AG04449 (cell line): ENCODE data around the gene GCNT4.

Experiments used
- CTCF ChIA-PET: fragments of 350-600 bp; formaldehyde crosslinking; extraction: SDS; loops from one replicate; lab custom pipeline; 2021; ENCODE audit warnings: antibody characterized with exemption; lab: Yijun Ruan, JAX
- POLR2A ChIA-PET: fragments of 400-600, 350-600 bp; formaldehyde crosslinking; extraction: SDS; loops from one replicate; lab custom pipeline; 2020; ENCODE audit warnings: antibody characterized with exemption, inconsistent platforms; lab: Yijun Ruan, JAX
- DNase-seq: peaks from one replicate; pipeline ENCODE4 v3.0.0-alpha.2; 2010; ENCODE audit warnings: low read depth, low spot score
- H3K4me3 ChIP-seq: 2 replicates; pipeline ENCODE4 v1.5.1; 2011; ENCODE audit warnings: low read depth, mild to moderate bottlenecking, control low read depth, low read length
- TF ChIP-seq, protein P1 (sequence below): IDR thresholded peaks from one replicate; pipeline ENCODE4 v1.5.1; 2011; ENCODE audit warnings: mild to moderate bottlenecking, moderate library complexity, low read length, control low read depth, inconsistent platforms; ENCODE audit not compliant: insufficient read depth; ENCODE audit errors: missing control alignments

Gene GCNT4

DNA sequence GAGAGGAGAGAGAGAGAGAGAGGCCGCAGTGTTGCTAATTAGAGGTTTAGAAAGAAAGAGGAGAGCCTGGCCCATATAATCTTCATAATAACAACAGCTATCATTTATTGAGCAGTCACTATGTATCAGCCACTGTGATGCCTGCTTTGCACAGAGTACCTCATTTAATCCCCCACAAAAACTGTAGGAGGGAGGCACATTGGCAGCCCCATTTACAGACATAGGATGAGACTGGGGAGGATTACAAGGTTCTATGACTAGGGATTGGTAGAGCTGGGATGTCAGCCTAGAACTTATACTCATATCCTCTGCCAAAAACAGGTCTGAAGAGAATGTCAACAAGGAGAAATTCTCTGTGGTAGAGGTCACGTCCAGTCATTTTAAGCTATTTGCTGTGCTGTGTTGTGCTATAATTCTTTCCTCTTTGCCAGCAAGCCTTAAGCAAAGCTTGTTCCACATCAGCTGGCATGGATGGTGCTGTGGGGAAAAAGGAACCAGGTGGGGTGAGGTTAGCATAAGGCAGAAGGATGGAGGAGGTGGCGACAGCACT, 6.7 kb upstream of the GCNT4 start:
- POLR2A ChIA-PET = no interaction called here
- TF ChIP-seq, protein P1, sequence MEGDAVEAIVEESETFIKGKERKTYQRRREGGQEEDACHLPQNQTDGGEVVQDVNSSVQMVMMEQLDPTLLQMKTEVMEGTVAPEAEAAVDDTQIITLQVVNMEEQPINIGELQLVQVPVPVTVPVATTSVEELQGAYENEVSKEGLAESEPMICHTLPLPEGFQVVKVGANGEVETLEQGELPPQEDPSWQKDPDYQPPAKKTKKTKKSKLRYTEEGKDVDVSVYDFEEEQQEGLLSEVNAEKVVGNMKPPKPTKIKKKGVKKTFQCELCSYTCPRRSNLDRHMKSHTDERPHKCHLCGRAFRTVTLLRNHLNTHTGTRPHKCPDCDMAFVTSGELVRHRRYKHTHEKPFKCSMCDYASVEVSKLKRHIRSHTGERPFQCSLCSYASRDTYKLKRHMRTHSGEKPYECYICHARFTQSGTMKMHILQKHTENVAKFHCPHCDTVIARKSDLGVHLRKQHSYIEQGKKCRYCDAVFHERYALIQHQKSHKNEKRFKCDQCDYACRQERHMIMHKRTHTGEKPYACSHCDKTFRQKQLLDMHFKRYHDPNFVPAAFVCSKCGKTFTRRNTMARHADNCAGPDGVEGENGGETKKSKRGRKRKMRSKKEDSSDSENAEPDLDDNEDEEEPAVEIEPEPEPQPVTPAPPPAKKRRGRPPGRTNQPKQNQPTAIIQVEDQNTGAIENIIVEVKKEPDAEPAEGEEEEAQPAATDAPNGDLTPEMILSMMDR = no peak
- no peak for DNase-seq
- H3K4me3 ChIP-seq = no peak overlapping the region
- CTCF ChIA-PET = interaction anchor here (0.9 to 2.6 kb wide), 4 partner anchors 9 to 178 kb away, joined by 3 to 10 read pairs (median 4); no protein-coding TSS in a partner anchor

DNA sequence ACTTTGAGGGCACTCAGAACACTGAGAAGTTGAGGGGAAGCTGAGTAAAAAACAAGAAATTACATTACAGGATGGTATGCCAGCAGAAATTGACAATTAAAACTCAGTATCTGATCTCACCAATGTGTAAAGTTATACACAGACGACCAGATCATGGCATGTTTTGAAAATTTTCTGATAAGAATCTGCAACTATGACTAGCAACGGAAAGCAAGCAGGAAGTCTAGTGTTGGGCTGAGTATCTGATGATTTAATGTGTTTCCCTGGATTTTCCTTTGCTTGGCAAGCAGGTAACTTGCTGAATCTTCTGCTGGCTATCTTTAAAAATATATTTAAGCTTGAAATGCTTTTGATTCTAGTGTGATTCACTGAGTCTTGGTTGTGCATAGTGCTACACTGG, 5.2 kb upstream of the GCNT4 start:
- CTCF ChIA-PET = interaction anchor here (1.1 to 1.2 kb wide), 2 partner anchors 10 to 179 kb away, joined by 4 read pairs; no protein-coding TSS in a partner anchor
- TF ChIP-seq, protein P1 = no peak
- H3K4me3 ChIP-seq = no peak overlapping the region
- POLR2A ChIA-PET = no interaction called here
- no peak for DNase-seq

DNA sequence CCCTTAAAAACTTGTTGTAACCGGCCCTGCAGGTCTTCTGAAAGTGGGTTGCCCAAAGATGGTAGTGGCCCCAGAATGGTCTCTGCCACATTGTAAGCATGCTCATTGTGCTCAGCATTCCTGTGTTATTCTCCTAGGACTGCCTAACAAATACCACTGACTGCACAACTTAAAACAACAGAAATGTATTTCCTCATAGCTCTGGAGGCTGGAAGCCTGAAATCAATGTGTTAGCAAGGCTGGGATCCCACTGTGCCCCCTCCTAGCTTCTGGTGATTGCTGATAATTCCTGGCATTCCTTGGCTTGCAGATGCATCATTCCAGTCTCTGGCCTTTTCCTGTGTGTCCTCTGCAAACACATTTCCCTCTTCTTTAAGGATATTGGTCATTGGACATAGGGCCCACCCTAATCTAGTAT, 3.4 kb upstream of the GCNT4 start:
- POLR2A ChIA-PET = no interaction called here
- no peak overlapping the region for H3K4me3 ChIP-seq
- DNase-seq = peak; percentile 81
- CTCF ChIA-PET = interaction anchor here (0.8 to 3.7 kb wide), 3 partner anchors 16 to 181 kb away, joined by 4 to 15 read pairs (median 13); partner anchors contain the start of gene ANKRD31
- TF ChIP-seq, protein P1 = no peak

DNA sequence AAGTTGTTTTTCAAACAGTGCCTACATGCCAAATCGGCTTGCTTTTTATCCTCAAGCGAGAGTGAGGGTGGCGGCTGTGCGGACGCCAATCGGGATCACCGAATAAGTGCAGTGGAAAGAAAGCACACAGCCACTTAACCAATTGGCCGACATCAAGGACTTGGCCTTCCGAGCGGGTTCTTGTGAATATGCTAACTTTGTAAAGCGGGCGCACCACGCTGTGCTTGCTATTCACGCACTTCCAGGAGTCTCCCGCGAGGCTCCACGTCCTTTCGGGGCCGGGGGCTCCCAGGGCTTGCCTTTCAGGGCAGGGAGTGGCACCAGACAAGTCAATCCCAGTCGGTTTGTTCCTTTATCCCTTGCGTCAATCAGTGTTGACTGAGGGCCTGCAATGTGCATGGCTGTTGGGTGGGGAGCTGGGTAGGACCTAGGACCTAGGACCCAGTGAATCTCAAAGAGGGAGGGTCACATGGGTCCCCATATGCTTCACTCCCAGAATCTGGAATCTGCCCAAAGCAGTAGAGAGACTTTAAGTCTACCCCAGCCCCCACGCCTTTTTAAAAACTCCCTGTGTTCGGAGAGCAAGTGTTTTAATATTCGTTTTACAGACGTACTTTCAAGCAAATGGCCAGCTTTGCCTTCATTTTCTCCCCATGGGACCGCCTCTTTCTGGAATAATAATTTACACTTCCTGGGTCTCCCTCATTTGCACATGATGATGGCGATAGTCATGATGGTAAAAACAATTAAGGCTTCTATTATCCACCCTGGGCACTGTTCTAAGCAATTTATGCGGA, 2.0 kb upstream of the GCNT4 start:
- CTCF ChIA-PET = interaction anchor here (0.8 to 3.7 kb wide), 4 partner anchors 99 to 182 kb away, joined by 3 to 15 read pairs (median 10); partner anchors contain the start of gene ANKRD31

DNA sequence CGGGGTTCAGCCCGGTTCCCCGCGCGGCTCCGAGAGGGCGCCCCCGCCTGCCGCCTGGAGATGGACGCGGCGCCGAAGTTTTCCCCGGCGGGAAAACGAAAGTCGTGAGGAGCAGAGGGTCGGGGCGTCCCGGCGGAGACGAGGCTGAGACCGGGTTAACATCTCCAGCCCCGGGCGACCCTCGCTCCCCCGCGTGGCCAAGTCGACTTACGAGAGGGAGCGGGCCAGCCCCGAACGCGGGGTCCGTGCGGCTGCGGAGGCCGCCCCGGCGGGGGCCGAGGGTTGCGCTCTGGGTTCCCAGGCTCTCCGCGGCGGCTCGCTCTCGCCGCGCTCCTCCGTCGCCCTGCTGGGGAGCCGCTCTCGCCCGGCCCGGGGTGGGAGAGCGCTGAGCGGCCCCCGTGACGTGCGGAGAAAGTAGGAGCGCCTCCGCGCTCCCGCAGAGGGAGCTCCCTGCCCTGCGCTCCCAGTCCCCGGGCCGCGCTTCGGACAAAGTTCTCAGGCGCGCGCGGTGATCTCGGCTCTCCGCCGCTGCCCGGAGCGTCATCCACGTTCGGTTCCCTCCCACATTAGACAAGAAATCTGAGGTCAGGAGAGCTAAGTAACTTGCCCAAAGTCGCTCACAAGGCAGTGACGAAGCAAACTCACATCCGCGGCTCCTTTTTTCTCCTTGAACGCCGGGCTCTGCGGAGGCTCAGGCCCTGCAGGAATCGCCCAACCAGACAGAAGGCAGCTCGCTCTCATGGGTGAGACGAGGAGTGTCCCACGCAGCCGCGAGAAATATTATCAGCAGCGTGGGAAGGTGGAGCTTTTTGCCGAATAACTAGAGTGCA, 1.2 kb upstream of the GCNT4 start:
- peak; percentile 50 for DNase-seq
- ChIA-PET POLR2A (interaction anchor here (1.0 kb wide), 1 partner anchor 104 kb away, joined by 3 read pairs; no protein-coding TSS in a partner anchor), CTCF (interaction anchor here (0.8 to 3.7 kb wide), 5 partner anchors 98 to 183 kb away, joined by 3 to 15 read pairs (median 6); partner anchors contain the start of gene ANKRD31)
- TF ChIP-seq, protein P1 = peak; percentile 26
- peak overlapping the region; percentile 71 for H3K4me3 ChIP-seq

More for the DNA sequence above, 2.0 kb upstream of the GCNT4 start:
- POLR2A ChIA-PET = interaction anchor here (1.0 kb wide), 1 partner anchor 105 kb away, joined by 3 read pairs; no protein-coding TSS in a partner anchor
- peak overlapping the region; percentile 71 for H3K4me3 ChIP-seq
- no peak for DNase-seq
- TF ChIP-seq, protein P1 = no peak

DNA sequence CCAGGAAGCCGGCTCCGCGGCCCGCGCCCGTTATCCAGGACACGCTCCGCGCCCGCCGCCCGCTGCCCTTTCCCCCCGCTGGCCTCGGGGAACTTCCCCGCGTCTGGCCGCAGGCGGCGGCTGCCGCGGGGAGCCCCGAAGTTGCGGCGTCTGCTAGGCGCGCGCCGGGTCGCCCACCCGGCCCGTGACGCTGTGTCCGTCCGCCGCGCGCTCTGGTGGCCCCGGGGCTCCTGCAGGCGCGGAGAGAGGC, 621 bp upstream of the GCNT4 start:
- POLR2A ChIA-PET = no interaction called here
- TF ChIP-seq, protein P1 = no peak
- no peak for DNase-seq
- peak overlapping the region; percentile 71 for H3K4me3 ChIP-seq
- CTCF ChIA-PET = interaction anchor here (0.7 to 3.7 kb wide), 5 partner anchors 104 to 184 kb away, joined by 3 to 15 read pairs (median 6); partner anchors contain the start of gene ANKRD31
